ENCODE results near the gene PIGW.

The PIGW gene

GRCh38 chr17:36545465-36546417 is 11.0 kb downstream of the PIGW start:
- H3K27ac ChIP-seq: peak overlapping the region; percentile 100
- H3K36me3 ChIP-seq: peaks cover 3% of the 10 kb centered on the region

GRCh38 chr17:36546418-36547093 is 11.8 kb downstream of the PIGW start:
- peaks cover 3% of the 10 kb centered on the region for H3K36me3 ChIP-seq
- H3K27ac ChIP-seq: peak overlapping the region; percentile 100
- no peaks in the 10 kb centered on the region for H3K27me3 ChIP-seq
- H3K4me1 ChIP-seq (ENCODE audit: control insufficient read depth in 1 of 2, insufficient read depth in 1 of 2, low read depth in 1 of 2, low read length in 1 of 2): peaks cover 64 to 69% of the 10 kb centered on the region in 2 experiments
- H3K4me3 ChIP-seq (ENCODE audit: low read depth in 1 of 2, low read length in 1 of 2): peak overlapping the region; percentile 93 to 99
- no peaks in the 10 kb centered on the region for H3K9me3 ChIP-seq
- TF ChIP-seq CTCF (IDR thresholded peaks at IDR 0.05): no peak

More at GRCh38 chr17:36545465-36546417, 11.0 kb downstream of the PIGW start:
- H3K9me3 ChIP-seq: no peaks in the 10 kb centered on the region
- H3K4me3 ChIP-seq (ENCODE audit: low read depth in 1 of 2, low read length in 1 of 2): peak overlapping the region; percentile 93 to 99
- H3K4me1 ChIP-seq (ENCODE audit: control insufficient read depth in 1 of 2, insufficient read depth in 1 of 2, low read depth in 1 of 2, low read length in 1 of 2): peaks cover 58 to 63% of the 10 kb centered on the region in 2 experiments
- TF ChIP-seq CTCF (IDR thresholded peaks at IDR 0.05): peak; percentile 67
- no peaks in the 10 kb centered on the region for H3K27me3 ChIP-seq

- Histone ChIP-seq H3K27me3 (no peaks in the 10 kb centered on the region), H3K9me3 (no peaks in the 10 kb centered on the region), H3K27ac (no peak overlapping the region), H3K4me3 (ENCODE audit: low read depth in 1 of 2, low read length in 1 of 2) (no peak overlapping the region), H3K4me1 (ENCODE audit: control insufficient read depth in 1 of 2, insufficient read depth in 1 of 2, low read depth in 1 of 2, low read length in 1 of 2) (peaks cover 64 to 69% of the 10 kb centered on the region in 2 experiments), H3K36me3 (peaks cover 3% of the 10 kb centered on the region)
- no peak for TF ChIP-seq CTCF (IDR thresholded peaks at IDR 0.05)
Observed at GRCh38 chr17:36547776-36548175, 13.0 kb downstream of the PIGW start.

- Histone ChIP-seq H3K36me3 (peaks cover 14% of the 10 kb centered on the region), H3K27ac (peak overlapping the region; percentile 75), H3K4me3 (ENCODE audit: low read depth in 1 of 2, low read length in 1 of 2) (no peak overlapping the region), H3K9me3 (no peaks in the 10 kb centered on the region), H3K27me3 (no peaks in the 10 kb centered on the region), H3K4me1 (ENCODE audit: control insufficient read depth in 1 of 2, insufficient read depth in 1 of 2, low read depth in 1 of 2, low read length in 1 of 2) (peaks cover 51% of the 10 kb centered on the region in 2 experiments)
- no peak for TF ChIP-seq CTCF (IDR thresholded peaks at IDR 0.05)
Observed at GRCh38 chr17:36550491-36551417, 16.0 kb downstream of the PIGW start.

GRCh38 chr17:36553459-36553858 is 18.7 kb downstream of the PIGW start:
- H3K4me3 ChIP-seq (ENCODE audit: low read depth in 1 of 2, low read length in 1 of 2): no peak overlapping the region
- TF ChIP-seq CTCF (IDR thresholded peaks at IDR 0.05): no peak
- no peaks in the 10 kb centered on the region for H3K9me3 ChIP-seq

More at GRCh38 chr17:36553459-36553858, 18.7 kb downstream of the PIGW start:
- Histone ChIP-seq H3K4me1 (ENCODE audit: control insufficient read depth in 1 of 2, insufficient read depth in 1 of 2, low read depth in 1 of 2, low read length in 1 of 2) (peaks cover 24% of the 10 kb centered on the region in 2 experiments), H3K27ac (no peak overlapping the region), H3K36me3 (peaks cover 34% of the 10 kb centered on the region), H3K27me3 (no peaks in the 10 kb centered on the region)

Data from neutrophil (primary cell).